Endothelial cell of umbilical vein (primary cell): ENCODE results near the gene KIF25. TPM values are rescaled to one million over a fixed set of nuclear protein-coding genes. Genes with fewer than 3 reads are reported as not detected.
A peak's percentile ranks its signal among the peaks of the same experiment; 100 is the strongest.

Source experiments
- BruUV-seq: library from RNA; stranded (reverse); fragments of 400-500 nt; replicated peaks from 2 replicates; lab custom pipeline; 2021; lab: Mats Ljungman, UMichigan
- CTCF ChIA-PET: fragments of 300-600, 350-600 bp; sonication (Branson Sonifier 250); formaldehyde crosslinking; loops from one replicate; lab custom pipeline; 2021; ENCODE audit warnings: antibody characterized with exemption, inconsistent platforms; lab: Charles Lee
- POLR2A ChIA-PET: fragments of 300-600, 350-600 bp; sonication (Branson Sonifier 250); formaldehyde crosslinking; loops from one replicate; lab custom pipeline; 2021; ENCODE audit warnings: antibody characterized with exemption, inconsistent platforms; lab: Charles Lee
- DNase-seq: peaks from one replicate; pipeline ENCODE4 v3.0.0-alpha.2; 2011; ENCODE audit warnings: low read depth, low spot score
- FAIRE-seq: peaks from 2 replicates; lab custom pipeline; 2011; peaks lifted over from hg19 to GRCh38; lab: Jason Lieb, UNC
- H2AFZ ChIP-seq: 2 replicates; pipeline ENCODE4 v1.6.0; 2012; ENCODE audit warnings: low read depth, low read length, control low read depth, inconsistent platforms
- H3K27ac ChIP-seq: 2 replicates; pipeline ENCODE4 v1.5.1; 2011; ENCODE audit warnings: low read depth, mild to moderate bottlenecking, control low read depth, low read length, moderate library complexity; ENCODE audit not compliant: insufficient read depth
- H3K27me3 ChIP-seq, 2 experiments: 2 replicates each; pipeline versions ENCODE4 v1.6.0 to v1.6.1; 2011; ENCODE audit warnings: low read length in 2 of 2, mixed read lengths in 1 of 2; ENCODE audit not compliant: control insufficient read depth in 2 of 2, insufficient read depth in 2 of 2
- H3K36me3 ChIP-seq, 2 experiments: 2 replicates in 1 of 2; 3 replicates in 1 of 2; pipeline ENCODE4 v1.5.1; 2011; ENCODE audit warnings: low read length in 2 of 2, mild to moderate bottlenecking in 1 of 2, moderate library complexity in 1 of 2; ENCODE audit not compliant: control insufficient read depth in 2 of 2, insufficient read depth in 2 of 2; ENCODE audit errors: extremely low read depth in 1 of 2
- H3K4me1 ChIP-seq: 3 replicates; pipeline ENCODE4 v1.5.1; 2011; ENCODE audit warnings: mild to moderate bottlenecking, low read length; ENCODE audit not compliant: control insufficient read depth, insufficient read depth; ENCODE audit errors: extremely low read depth
- H3K4me2 ChIP-seq: 2 replicates; pipeline ENCODE4 v1.6.1; 2011; ENCODE audit warnings: low read length, control low read depth, mixed read lengths; ENCODE audit not compliant: insufficient read depth
- H3K4me3 ChIP-seq, 3 experiments: fragments of 200-600 bp in 1 of 3; sonication (generic), shearing (Covaris generic) in 1 of 3; replicated peaks in 1 of 3; 2 replicates each; pipeline ENCODE4 v1.5.1; 2011 to 2016; ENCODE audit warnings: control low read depth in 3 of 3, low read length in 3 of 3, mild to moderate bottlenecking in 2 of 3, inconsistent platforms in 1 of 3, low read depth in 1 of 3, moderate library complexity in 1 of 3; ENCODE audit not compliant: insufficient read depth in 1 of 3
- H3K79me2 ChIP-seq: 2 replicates; pipeline ENCODE4 v1.6.0; 2012; ENCODE audit warnings: low read length, inconsistent platforms; ENCODE audit not compliant: control insufficient read depth, insufficient read depth
- H3K9ac ChIP-seq: replicated peaks from 2 replicates; pipeline ENCODE3; 2011; ENCODE audit warnings: low read length, control low read depth; ENCODE audit not compliant: insufficient read depth; ENCODE audit errors: extremely low read depth
- H3K9me1 ChIP-seq: replicated peaks from 3 replicates; pipeline ENCODE4 v1.6.0; 2011; ENCODE audit warnings: mild to moderate bottlenecking, low read length; ENCODE audit not compliant: control insufficient read depth, insufficient read depth; ENCODE audit errors: extremely low read depth
- H3K9me3 ChIP-seq: replicated peaks from 2 replicates; pipeline ENCODE4 v1.5.1; 2012; ENCODE audit warnings: low read length, inconsistent platforms; ENCODE audit not compliant: control insufficient read depth, insufficient read depth
- H4K20me1 ChIP-seq: replicated peaks from 2 replicates; pipeline ENCODE3; 2011; ENCODE audit warnings: mild to moderate bottlenecking, low read length; ENCODE audit not compliant: control insufficient read depth, insufficient read depth; ENCODE audit errors: extremely low read depth
- EZH2 ChIP-seq: IDR thresholded peaks from 2 replicates; pipeline ENCODE4 v1.6.1; 2012; ENCODE audit warnings: borderline replicate concordance, low read depth, mild to moderate bottlenecking, moderate library complexity, low read length, inconsistent platforms; ENCODE audit not compliant: severe bottlenecking
- FOS ChIP-seq: IDR thresholded peaks from 2 replicates; pipeline ENCODE4 v1.6.1; 2011; ENCODE audit warnings: mild to moderate bottlenecking, low read length, moderate library complexity, borderline replicate concordance; ENCODE audit not compliant: insufficient read depth
- GATA2 ChIP-seq: IDR thresholded peaks from 2 replicates; pipeline ENCODE4 v1.7.0; 2011; ENCODE audit warnings: low read depth, mild to moderate bottlenecking, moderate library complexity, mixed read lengths, low read length; ENCODE audit not compliant: insufficient read length, insufficient read depth
- JUN ChIP-seq: IDR thresholded peaks from 2 replicates; pipeline ENCODE4 v1.6.1; 2011; ENCODE audit warnings: borderline replicate concordance, low read depth; ENCODE audit not compliant: insufficient read length, insufficient read depth
- MYC ChIP-seq: IDR thresholded peaks from one replicate; pipeline ENCODE4 v1.6.1; 2011; ENCODE audit warnings: mild to moderate bottlenecking, low read depth, low read length
- POLR2A ChIP-seq: IDR thresholded peaks from 2 replicates; pipeline ENCODE4 v1.6.1; 2012; ENCODE audit warnings: low read depth, mild to moderate bottlenecking, control low read depth, low read length
- POLR2AphosphoS5 ChIP-seq: IDR thresholded peaks from 2 replicates; pipeline ENCODE4 v1.6.1; 2012; ENCODE audit warnings: low read depth, mild to moderate bottlenecking, control low read depth, low read length, moderate library complexity; ENCODE audit not compliant: insufficient read depth
- dilution Hi-C: fragments of 300-500 bp; cut with MboI; formaldehyde crosslinking; loops from one replicate; pipeline ENCODE4 v1.15.0; 2019; ENCODE audit warnings: low sequenced_read_pairs; ENCODE audit not compliant: extremely low pct_ligation_motif_present
- intact Hi-C: fragments of 100-400 bp; cut with micrococcal nuclease; formaldehyde crosslinking; loops from one replicate; pipeline ENCODE4 v1.10.0; 2022
- polyA plus RNA-seq, 4 experiments: library from polyadenylated mRNA; depleted of rRNA in 3 of 4; stranded (reverse) in 3 of 4; unstranded in 1 of 4; fragments of >200 nt; gene quantifications; 2 replicates each; pipeline versions ENCODE4 v1.2.1 to v1.2.3, GENCODE V29; 2011 to 2012; ENCODE audit warnings: missing spikeins in 1 of 4
- total RNA-seq: library from RNA; stranded (reverse); gene quantifications from 2 replicates; pipeline ENCODE4 v1.2.3, GENCODE V29; 2021
- TF ChIP-seq, protein P1 (sequence below), 2 donors: IDR thresholded peaks; 1 replicate in 1 of 2; 2 replicates in 1 of 2; pipeline ENCODE4 v1.5.1; 2011; ENCODE audit warnings: low read length in 2 of 2, mild to moderate bottlenecking in 2 of 2, moderate library complexity in 2 of 2, control low read depth in 1 of 2, inconsistent platforms in 1 of 2, low read depth in 1 of 2; ENCODE audit not compliant: insufficient read depth in 1 of 2; ENCODE audit errors: extremely low read depth in 1 of 2
- TF ChIP-seq, protein P2 (sequence below): IDR thresholded peaks from 2 replicates; pipeline ENCODE4 v1.6.1; 2011; ENCODE audit not compliant: insufficient read depth, insufficient read length

KIF25 gene
- total and polyA plus RNA-seq, 2 donors (not counting 3 experiments of a cell fraction or from before 2014, with no cell fraction given): not detected

- Histone ChIP-seq H3K79me2 (no peaks in the 10 kb centered on the region), H3K4me1 (peaks cover 27% of the 10 kb centered on the region), H2AFZ (peak overlapping the region; percentile 47), H3K27me3 (no peaks in the 10 kb centered on the region), H3K9me3 (no peaks in the 10 kb centered on the region), H4K20me1 (no peaks in the 10 kb centered on the region), H3K36me3 (no peaks in the 10 kb centered on the region), H3K4me2 (no peak overlapping the region), H3K27ac (no peak overlapping the region), H3K4me3 (no peak overlapping the region), H3K9ac (no peak overlapping the region), H3K9me1 (no peaks in the 10 kb centered on the region)
- intact Hi-C loops (no loop called here), dilution Hi-C loops (no loop called here)
- FAIRE-seq: no peak
- DNase-seq: peak; percentile 7
- ChIA-PET POLR2A (no interaction called here), CTCF (interaction anchor here (0.8 to 1.2 kb wide), 2 partner anchors 9 to 28 kb away, joined by 3 to 4 read pairs; no protein-coding TSS in a partner anchor)
- TF ChIP-seq EZH2: no peak
- no peak for TF ChIP-seq FOS
- TF ChIP-seq, protein P1, sequence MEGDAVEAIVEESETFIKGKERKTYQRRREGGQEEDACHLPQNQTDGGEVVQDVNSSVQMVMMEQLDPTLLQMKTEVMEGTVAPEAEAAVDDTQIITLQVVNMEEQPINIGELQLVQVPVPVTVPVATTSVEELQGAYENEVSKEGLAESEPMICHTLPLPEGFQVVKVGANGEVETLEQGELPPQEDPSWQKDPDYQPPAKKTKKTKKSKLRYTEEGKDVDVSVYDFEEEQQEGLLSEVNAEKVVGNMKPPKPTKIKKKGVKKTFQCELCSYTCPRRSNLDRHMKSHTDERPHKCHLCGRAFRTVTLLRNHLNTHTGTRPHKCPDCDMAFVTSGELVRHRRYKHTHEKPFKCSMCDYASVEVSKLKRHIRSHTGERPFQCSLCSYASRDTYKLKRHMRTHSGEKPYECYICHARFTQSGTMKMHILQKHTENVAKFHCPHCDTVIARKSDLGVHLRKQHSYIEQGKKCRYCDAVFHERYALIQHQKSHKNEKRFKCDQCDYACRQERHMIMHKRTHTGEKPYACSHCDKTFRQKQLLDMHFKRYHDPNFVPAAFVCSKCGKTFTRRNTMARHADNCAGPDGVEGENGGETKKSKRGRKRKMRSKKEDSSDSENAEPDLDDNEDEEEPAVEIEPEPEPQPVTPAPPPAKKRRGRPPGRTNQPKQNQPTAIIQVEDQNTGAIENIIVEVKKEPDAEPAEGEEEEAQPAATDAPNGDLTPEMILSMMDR (IDR thresholded peaks at IDR 0.05; ENCODE audit: extremely low read depth in 1 of 2, insufficient read depth in 1 of 2, low read depth in 1 of 2, low read length in 2 of 2): no peak
- no peak for TF ChIP-seq MYC
- no peak for TF ChIP-seq POLR2A
- TF ChIP-seq JUN: no peak
- no peak for TF ChIP-seq GATA2
- TF ChIP-seq POLR2AphosphoS5: no peak
- TF ChIP-seq, protein P2, sequence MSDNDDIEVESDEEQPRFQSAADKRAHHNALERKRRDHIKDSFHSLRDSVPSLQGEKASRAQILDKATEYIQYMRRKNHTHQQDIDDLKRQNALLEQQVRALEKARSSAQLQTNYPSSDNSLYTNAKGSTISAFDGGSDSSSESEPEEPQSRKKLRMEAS: no peak
- BruUV-seq: no TSS peak
Observed at GRCh38 chr6:168004023-168004422, 6.6 kb downstream of the KIF25 start.
